ENCODE measurements around the gene IGF2R. TPM values are rescaled to one million over a fixed set of nuclear protein-coding genes. Genes with fewer than 3 reads are reported as not detected.
A peak's percentile ranks its signal among the peaks of the same experiment; 100 is the strongest.

IGF2R gene
- total RNA-seq, 1 experiment from 2014 or later = 31.5 TPM

DNA sequence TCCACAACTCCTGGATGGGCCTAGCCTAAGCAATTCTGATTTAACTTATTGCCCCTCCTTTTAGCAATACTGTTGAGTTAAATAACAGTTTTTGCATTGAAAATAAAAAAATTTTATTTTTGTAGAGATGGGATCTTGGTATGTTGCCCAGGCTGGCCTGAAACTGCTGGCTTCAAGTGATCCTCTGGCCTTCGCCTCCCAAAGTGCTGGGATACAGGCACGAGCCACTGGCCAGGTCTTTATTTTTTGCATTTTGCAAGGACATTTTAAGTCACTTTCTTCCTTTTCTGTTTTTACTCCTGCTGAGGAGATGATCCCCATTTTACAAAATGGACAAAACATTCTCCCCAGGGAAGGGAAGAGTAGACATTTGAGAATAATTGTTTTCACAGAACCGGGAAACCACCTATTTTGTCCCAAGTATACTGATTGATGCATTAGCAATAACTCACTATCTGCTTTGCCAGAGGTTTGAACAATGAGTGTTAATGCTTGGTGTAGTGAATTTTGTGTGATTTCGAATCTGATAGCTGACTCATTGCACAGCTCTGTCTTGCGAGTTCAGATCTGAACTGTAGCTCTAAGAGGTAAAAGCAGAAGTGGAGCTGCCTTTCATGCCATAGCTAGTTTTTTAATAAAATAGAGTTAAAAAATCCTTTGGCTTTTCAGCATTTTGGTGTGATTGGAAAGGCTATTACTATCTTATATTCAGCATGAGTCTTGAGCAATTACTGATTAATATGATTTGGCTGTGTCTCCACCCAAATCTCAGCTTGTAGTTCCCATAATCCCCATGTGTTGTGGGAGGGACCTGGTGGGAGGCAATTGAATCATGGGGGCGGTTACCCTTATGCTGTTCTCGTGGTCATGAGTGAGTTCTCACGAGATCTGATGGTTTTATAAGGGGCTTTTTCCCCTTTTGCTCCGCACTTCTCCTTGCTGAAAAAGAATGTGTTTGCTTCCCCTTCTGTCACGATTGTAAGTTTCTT lies 20.9 kb downstream of the IGF2R start:
- H3K27me3 ChIP-seq (ENCODE audit: low read length) = no peaks in the 10 kb centered on the region
- DNase-seq = peak; percentile 26
- POLR2A ChIA-PET (ENCODE audit: unreplicated experiment) = no interaction called here
- no peak for ATAC-seq
- no peaks in the 10 kb centered on the region for H3K9me2 ChIP-seq (replicated peaks; ENCODE audit: low read length)
- no TSS peak for BruUV-seq (replicated peaks)
- intact Hi-C loops (cut with micrococcal nuclease) = no loop called here
- peak overlapping the region; percentile 29 for H3K27ac ChIP-seq (ENCODE audit: low read length)
- TF ChIP-seq, protein P1, sequence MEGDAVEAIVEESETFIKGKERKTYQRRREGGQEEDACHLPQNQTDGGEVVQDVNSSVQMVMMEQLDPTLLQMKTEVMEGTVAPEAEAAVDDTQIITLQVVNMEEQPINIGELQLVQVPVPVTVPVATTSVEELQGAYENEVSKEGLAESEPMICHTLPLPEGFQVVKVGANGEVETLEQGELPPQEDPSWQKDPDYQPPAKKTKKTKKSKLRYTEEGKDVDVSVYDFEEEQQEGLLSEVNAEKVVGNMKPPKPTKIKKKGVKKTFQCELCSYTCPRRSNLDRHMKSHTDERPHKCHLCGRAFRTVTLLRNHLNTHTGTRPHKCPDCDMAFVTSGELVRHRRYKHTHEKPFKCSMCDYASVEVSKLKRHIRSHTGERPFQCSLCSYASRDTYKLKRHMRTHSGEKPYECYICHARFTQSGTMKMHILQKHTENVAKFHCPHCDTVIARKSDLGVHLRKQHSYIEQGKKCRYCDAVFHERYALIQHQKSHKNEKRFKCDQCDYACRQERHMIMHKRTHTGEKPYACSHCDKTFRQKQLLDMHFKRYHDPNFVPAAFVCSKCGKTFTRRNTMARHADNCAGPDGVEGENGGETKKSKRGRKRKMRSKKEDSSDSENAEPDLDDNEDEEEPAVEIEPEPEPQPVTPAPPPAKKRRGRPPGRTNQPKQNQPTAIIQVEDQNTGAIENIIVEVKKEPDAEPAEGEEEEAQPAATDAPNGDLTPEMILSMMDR (conservative IDR thresholded peaks at IDR 0.05; ENCODE audit: low read depth, low read length) = no peak
- TF ChIP-seq EZH2phosphoT487 (IDR thresholded peaks at IDR 0.05; ENCODE audit: borderline replicate concordance, low read length) (no peak), EZH2 (IDR thresholded peaks at IDR 0.05; ENCODE audit: low read length, unreplicated experiment) (no peak)
- H3K4me3 ChIP-seq (ENCODE audit: low read length) = no peak overlapping the region
- H3K36me3 ChIP-seq (ENCODE audit: low read depth, low read length) = no peaks in the 10 kb centered on the region
- CTCF ChIA-PET = no interaction called here
- no peak overlapping the region for H3K9ac ChIP-seq (ENCODE audit: low read length)
- H2AFZ ChIP-seq (ENCODE audit: low read length) = no peak overlapping the region
- H3K4me1 ChIP-seq (ENCODE audit: insufficient read depth, low read length) = peaks cover 25% of the 10 kb centered on the region
- no peaks in the 10 kb centered on the region for H3K9me3 ChIP-seq (ENCODE audit: low read length)
- no peaks in the 10 kb centered on the region for H4K20me1 ChIP-seq (ENCODE audit: low read length)
- H3K79me2 ChIP-seq (ENCODE audit: low read length) = peaks cover 98% of the 10 kb centered on the region
- H3K4me2 ChIP-seq (ENCODE audit: low read length) = no peak overlapping the region
- H3F3A ChIP-seq (ENCODE audit: low read length, unreplicated experiment) = no peaks in the 10 kb centered on the region

DNA sequence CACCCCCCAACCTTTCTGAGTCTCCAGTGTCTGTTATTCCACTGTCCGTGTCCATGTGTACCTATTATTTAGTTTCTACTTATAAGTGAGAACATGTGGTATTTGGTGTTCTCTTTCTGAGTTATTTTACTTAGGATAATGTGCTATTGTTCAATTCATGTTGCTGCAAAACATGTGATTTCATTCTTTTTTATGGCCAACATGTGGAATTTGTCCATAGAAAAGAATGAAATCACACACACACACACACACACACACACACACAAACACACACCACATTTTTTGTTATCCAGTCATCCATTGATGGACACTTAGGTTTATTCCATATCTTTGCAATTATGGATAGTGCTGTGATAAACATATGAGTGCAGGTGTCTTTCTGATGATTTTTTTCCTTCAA lies 23.5 kb downstream of the IGF2R start:
- H3K4me1 ChIP-seq (ENCODE audit: insufficient read depth, low read length) = peaks cover 18% of the 10 kb centered on the region
- H3K9me2 ChIP-seq (replicated peaks; ENCODE audit: low read length) = no peaks in the 10 kb centered on the region
- ATAC-seq (no peak), DNase-seq (no peak)
- no peaks in the 10 kb centered on the region for H3K27me3 ChIP-seq (ENCODE audit: low read length)
- no peak overlapping the region for H3K4me3 ChIP-seq (ENCODE audit: low read length)
- no peaks in the 10 kb centered on the region for H4K20me1 ChIP-seq (ENCODE audit: low read length)
- 0 out of 2 replicates have a peak, but pooled peaks cover 2% of the 10 kb centered on the region for H3K36me3 ChIP-seq (ENCODE audit: low read depth, low read length)
- H3F3A ChIP-seq (ENCODE audit: low read length, unreplicated experiment) = no peaks in the 10 kb centered on the region
- H2AFZ ChIP-seq (ENCODE audit: low read length) = no peak overlapping the region
- H3K9me3 ChIP-seq (ENCODE audit: low read length) = no peaks in the 10 kb centered on the region
- intact Hi-C loops (cut with micrococcal nuclease) = no loop called here
- H3K79me2 ChIP-seq (ENCODE audit: low read length) = peaks cover 98% of the 10 kb centered on the region
- H3K27ac ChIP-seq (ENCODE audit: low read length) = no peak overlapping the region
- ChIA-PET POLR2A (ENCODE audit: unreplicated experiment) (no interaction called here), CTCF (no interaction called here)
- TSS peak; percentile 10 for BruUV-seq (replicated peaks)
- no peak overlapping the region for H3K4me2 ChIP-seq (ENCODE audit: low read length)
- TF ChIP-seq EZH2phosphoT487 (IDR thresholded peaks at IDR 0.05; ENCODE audit: borderline replicate concordance, low read length) = no peak
- TF ChIP-seq EZH2 (IDR thresholded peaks at IDR 0.05; ENCODE audit: low read length, unreplicated experiment) = no peak
- TF ChIP-seq, protein P1 (conservative IDR thresholded peaks at IDR 0.05; ENCODE audit: low read depth, low read length) = no peak
- H3K9ac ChIP-seq (ENCODE audit: low read length) = no peak overlapping the region

DNA sequence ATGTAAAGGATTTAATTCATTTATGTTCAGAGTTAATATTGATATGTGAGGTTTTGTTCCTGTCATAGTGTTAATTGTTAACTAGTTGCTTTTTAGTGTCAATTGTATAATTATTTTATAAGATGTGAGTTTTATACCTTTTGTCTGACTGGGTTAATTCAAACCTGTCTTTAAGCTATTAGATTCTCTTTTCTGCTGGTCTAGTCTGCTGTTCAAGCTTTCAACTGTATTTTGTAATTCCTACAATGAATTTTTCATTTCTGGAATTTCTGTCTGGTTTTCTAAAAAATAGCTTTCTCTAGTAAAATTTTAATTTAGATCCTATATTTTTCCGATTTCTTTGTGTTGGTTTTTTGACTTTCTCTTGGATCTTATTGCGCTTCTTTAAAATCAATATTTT lies 26.5 kb downstream of the IGF2R start:
- Histone ChIP-seq H3K27me3 (ENCODE audit: low read length) (no peaks in the 10 kb centered on the region), H3K9me3 (ENCODE audit: low read length) (no peaks in the 10 kb centered on the region), H3F3A (ENCODE audit: low read length, unreplicated experiment) (no peaks in the 10 kb centered on the region), H3K9me2 (replicated peaks; ENCODE audit: low read length) (no peaks in the 10 kb centered on the region), H4K20me1 (ENCODE audit: low read length) (no peaks in the 10 kb centered on the region; the same call in 1 of the 2 replicates), H3K9ac (ENCODE audit: low read length) (no peak overlapping the region), H3K4me2 (ENCODE audit: low read length) (no peak overlapping the region), H3K36me3 (ENCODE audit: low read depth, low read length) (0 out of 2 replicates have a peak, but pooled peaks cover 9% of the 10 kb centered on the region), H3K79me2 (ENCODE audit: low read length) (peaks cover 87% of the 10 kb centered on the region), H3K4me1 (ENCODE audit: insufficient read depth, low read length) (no peaks in the 10 kb centered on the region), H2AFZ (ENCODE audit: low read length) (no peak overlapping the region), H3K4me3 (ENCODE audit: low read length) (no peak overlapping the region), H3K27ac (ENCODE audit: low read length) (no peak overlapping the region)
- intact Hi-C loops (cut with micrococcal nuclease) = no loop called here
- DNase-seq (no peak), ATAC-seq (no peak)
- no TSS peak for BruUV-seq (replicated peaks)
- ChIA-PET CTCF (no interaction called here), POLR2A (ENCODE audit: unreplicated experiment) (no interaction called here)
- TF ChIP-seq EZH2 (IDR thresholded peaks at IDR 0.05; ENCODE audit: low read length, unreplicated experiment) (no peak), EZH2phosphoT487 (IDR thresholded peaks at IDR 0.05; ENCODE audit: borderline replicate concordance, low read length) (no peak)
- TF ChIP-seq, protein P1 (conservative IDR thresholded peaks at IDR 0.05; ENCODE audit: low read depth, low read length) = no peak
